Activated CD8-positive, alpha-beta T cell treated with anti-CD3 and anti-CD28 coated beads for 36 hours (primary cell): ENCODE data around the gene CDCA7L. TPM values are rescaled to one million over a fixed set of nuclear protein-coding genes. Genes with fewer than 3 reads are reported as not detected.

Experiments used
- ATAC-seq: fragments of 200-7000 bp; cut with Tn5 transposase; one replicate; pipeline ENCODE4 v1.10.0; 2021; ENCODE audit warnings: mild to moderate bottlenecking, moderate library complexity
- CTCF ChIA-PET: fragments of 350-600 bp; sonication (Branson Sonifier 250); formaldehyde crosslinking; loops from one replicate; lab custom pipeline; 2021; ENCODE audit warnings: antibody characterized with exemption; lab: Charles Lee
- POLR2A ChIA-PET: fragments of 350-600 bp; sonication (Branson Sonifier 250); formaldehyde crosslinking; loops from one replicate; lab custom pipeline; 2021; ENCODE audit warnings: antibody characterized with exemption; lab: Charles Lee
- DNase-seq: peaks from one replicate; pipeline ENCODE4 v3.0.0-alpha.2; 2020
- H3K27ac Mint-ChIP-seq: one replicate; pipeline ENCODE4 v1.8.0; 2021; ENCODE audit warnings: mild to moderate bottlenecking, mixed read lengths
- H3K27me3 Mint-ChIP-seq: one replicate; pipeline ENCODE4 v1.8.0; 2021; ENCODE audit warnings: mixed read lengths
- H3K36me3 Mint-ChIP-seq: one replicate; pipeline ENCODE4 v1.8.0; 2021; ENCODE audit warnings: low read depth, mixed read lengths
- H3K4me1 Mint-ChIP-seq: one replicate; pipeline ENCODE4 v1.8.0; 2021; ENCODE audit warnings: low read depth, mixed read lengths
- H3K4me3 Mint-ChIP-seq: one replicate; pipeline ENCODE4 v1.8.0; 2021; ENCODE audit warnings: mild to moderate bottlenecking, moderate library complexity, mixed read lengths
- H3K9me3 Mint-ChIP-seq: one replicate; pipeline ENCODE4 v1.8.0; 2021; ENCODE audit warnings: mixed read lengths
- CTCF ChIP-seq: fragments of 200-600 bp; IDR thresholded peaks from one replicate; pipeline ENCODE4 v1.8.0; 2022; ENCODE audit warnings: antibody characterized with exemption, mild to moderate bottlenecking
- intact Hi-C: fragments of 100-400 bp; cut with micrococcal nuclease; formaldehyde crosslinking; loops from one replicate; pipeline ENCODE4 v1.10.0; 2022
- total RNA-seq, 2 experiments: library from RNA; stranded (reverse); gene quantifications; one replicate each; pipeline ENCODE4 v1.2.3, GENCODE V29; 2021

CDCA7L gene
- total RNA-seq, 2 experiments from 2014 or later, result 101 to 102 TPM

- CTCF ChIA-PET, result interaction anchor here (1.1 to 1.2 kb wide), 2 partner anchors 16 to 30 kb away, joined by 3 read pairs; no protein-coding TSS in a partner anchor
Observed at GRCh38 chr7:21912931-21913780, 32.5 kb downstream of the CDCA7L start.

GRCh38 chr7:21912305-21912704, 33.4 kb downstream of the CDCA7L start:
- DNase-seq (no peak), ATAC-seq (no peak)
- intact Hi-C loops, result no loop called here
- no peaks in the 10 kb centered on the region for H3K4me1 Mint-ChIP-seq
- ChIA-PET POLR2A (interaction anchor here (1.2 kb wide), 1 partner anchor 34 kb away, joined by 3 read pairs; no protein-coding TSS in a partner anchor), CTCF (interaction anchor here (1.1 to 1.2 kb wide), 2 partner anchors 15 to 31 kb away, joined by 3 read pairs; no protein-coding TSS in a partner anchor)
- peaks cover 64% of the 10 kb centered on the region for H3K36me3 Mint-ChIP-seq
- TF ChIP-seq CTCF, result no peak
- no peaks in the 10 kb centered on the region for H3K9me3 Mint-ChIP-seq
- H3K27ac Mint-ChIP-seq, result no peak overlapping the region
- H3K4me3 Mint-ChIP-seq, result no peak overlapping the region
- no peaks in the 10 kb centered on the region for H3K27me3 Mint-ChIP-seq

More at GRCh38 chr7:21912931-21913780, 32.5 kb downstream of the CDCA7L start:
- Mint-ChIP-seq H3K27ac (no peak overlapping the region), H3K36me3 (peaks cover 59% of the 10 kb centered on the region), H3K27me3 (no peaks in the 10 kb centered on the region), H3K4me1 (no peaks in the 10 kb centered on the region), H3K4me3 (no peak overlapping the region), H3K9me3 (no peaks in the 10 kb centered on the region)
- intact Hi-C loops, result no loop called here
- POLR2A ChIA-PET, result no interaction called here
- TF ChIP-seq CTCF, result no peak
- no peak for DNase-seq
- no peak for ATAC-seq

- no peaks in the 10 kb centered on the region for H3K9me3 Mint-ChIP-seq
- POLR2A ChIA-PET, result interaction anchor here (1.2 kb wide), 1 partner anchor 35 kb away, joined by 3 read pairs; no protein-coding TSS in a partner anchor
Observed at GRCh38 chr7:21911341-21911875, 34.3 kb downstream of the CDCA7L start.

GRCh38 chr7:21910253-21910652, 35.4 kb downstream of the CDCA7L start:
- Mint-ChIP-seq H3K36me3 (peaks cover 60% of the 10 kb centered on the region), H3K27me3 (no peaks in the 10 kb centered on the region), H3K4me3 (no peak overlapping the region), H3K4me1 (no peaks in the 10 kb centered on the region), H3K9me3 (no peaks in the 10 kb centered on the region), H3K27ac (no peak overlapping the region)
- intact Hi-C loops, result no loop called here
- TF ChIP-seq CTCF, result no peak
- ChIA-PET POLR2A (no interaction called here), CTCF (no interaction called here)
- ATAC-seq, result no peak
- no peak for DNase-seq

More at GRCh38 chr7:21911341-21911875, 34.3 kb downstream of the CDCA7L start:
- TF ChIP-seq CTCF, result no peak
- Mint-ChIP-seq H3K4me3 (no peak overlapping the region), H3K36me3 (peaks cover 60% of the 10 kb centered on the region), H3K4me1 (no peaks in the 10 kb centered on the region), H3K27me3 (no peaks in the 10 kb centered on the region), H3K27ac (no peak overlapping the region)
- intact Hi-C loops, result no loop called here
- CTCF ChIA-PET, result no interaction called here
- DNase-seq (no peak), ATAC-seq (no peak)

GRCh38 chr7:21908746-21909145, 37.0 kb downstream of the CDCA7L start:
- CTCF ChIA-PET, result no interaction called here
- Mint-ChIP-seq H3K4me3 (no peak overlapping the region), H3K27me3 (no peaks in the 10 kb centered on the region)

More at GRCh38 chr7:21908746-21909145, 37.0 kb downstream of the CDCA7L start:
- ATAC-seq (no peak), DNase-seq (no peak)
- H3K9me3 Mint-ChIP-seq, result no peaks in the 10 kb centered on the region
- POLR2A ChIA-PET, result no interaction called here
- no peak overlapping the region for H3K27ac Mint-ChIP-seq
- intact Hi-C loops, result no loop called here
- H3K4me1 Mint-ChIP-seq, result no peaks in the 10 kb centered on the region
- TF ChIP-seq CTCF, result no peak
- peaks cover 55% of the 10 kb centered on the region for H3K36me3 Mint-ChIP-seq
